AG09319 (cell line): ENCODE data around the gene RBBP8NL.

ENCODE experiments used
- DNase-seq: peaks from one replicate; pipeline ENCODE4 v3.0.0-alpha.2; 2010; ENCODE audit warnings: low read depth; ENCODE audit errors: extremely low read depth
- CTCF ChIP-seq: IDR thresholded peaks from 2 replicates; pipeline ENCODE4 v1.5.1; 2011; ENCODE audit warnings: low read depth, mild to moderate bottlenecking, inconsistent platforms, low read length, moderate library complexity

The RBBP8NL gene

GRCh38 chr20:62367136-62367632, 60.2 kb downstream of the RBBP8NL start, which contains the start of gene LAMA5:
Gene LAMA5 (minus strand): TSS chr20:62367312. CDS start chr20:62367245, 67 bp downstream.
- DNase-seq, result no peak
- TF ChIP-seq CTCF, result no peak

GRCh38 chr20:62366370-62367135, 60.8 kb downstream of the RBBP8NL start:
- DNase-seq, result no peak
- no peak for TF ChIP-seq CTCF

- no peak for DNase-seq
- TF ChIP-seq CTCF, result no peak
Observed at GRCh38 chr20:62365814-62366369, 61.4 kb downstream of the RBBP8NL start.

- DNase-seq, result no peak
- no peak for TF ChIP-seq CTCF
Observed at GRCh38 chr20:62364911-62365736, 62.2 kb downstream of the RBBP8NL start.

GRCh38 chr20:62363920-62364851, 63.2 kb downstream of the RBBP8NL start:
- no peak for TF ChIP-seq CTCF
- DNase-seq, result no peak

GRCh38 chr20:62362991-62363919, 64.1 kb downstream of the RBBP8NL start:
- TF ChIP-seq CTCF, result no peak
- DNase-seq, result no peak
